PC-9 (cell line): Measurements from ENCODE around the gene PVALEF. TPM values are rescaled to one million over a fixed set of nuclear protein-coding genes. Genes with fewer than 3 reads are reported as not detected.

Source experiments
- BruUV-seq: library from RNA; stranded (reverse); fragments of 400-500 nt; replicated peaks from 2 replicates; lab custom pipeline; 2021; lab: Mats Ljungman, UMichigan
- CTCF ChIA-PET: fragments of 300-600 bp; sonication (Branson Sonifier 250); formaldehyde crosslinking; loops from one replicate; lab custom pipeline; 2022; ENCODE audit warnings: antibody characterized with exemption; lab: Charles Lee
- POLR2A ChIA-PET: fragments of 300-600 bp; sonication (Branson Sonifier 250); formaldehyde crosslinking; loops from one replicate; lab custom pipeline; 2022; ENCODE audit warnings: antibody characterized with exemption; ENCODE audit not compliant: unreplicated experiment; lab: Charles Lee
- DNase-seq, 2 experiments: peaks; one replicate each; pipeline versions ENCODE4 v3.0.0 to v3.0.0-alpha.2; 2015 to 2022; ENCODE audit warnings: mixed read lengths in 1 of 2
- H2AFZ ChIP-seq: fragments of 200-600 bp; sonication (generic); 2 replicates; pipeline ENCODE4 v1.8.1; 2017; ENCODE audit warnings: antibody characterized with exemption
- H3F3A ChIP-seq: fragments of 200-600 bp; sonication (generic); 2 replicates; pipeline ENCODE4 v1.8.1; 2017; ENCODE audit warnings: antibody characterized with exemption, mild to moderate bottlenecking, low read depth; ENCODE audit not compliant: insufficient read depth
- H3K27ac ChIP-seq: fragments of 200-600 bp; sonication (generic); 2 replicates; pipeline ENCODE4 v1.6.1; 2016; ENCODE audit warnings: mixed run types
- H3K27me3 ChIP-seq: fragments of 200-600 bp; sonication (generic); 2 replicates; pipeline ENCODE4 v1.6.1; 2016; ENCODE audit warnings: low read depth, mixed run types; ENCODE audit not compliant: insufficient read depth
- H3K36me3 ChIP-seq: fragments of 200-600 bp; sonication (generic); 2 replicates; pipeline ENCODE4 v1.6.1; 2016; ENCODE audit warnings: low read depth, mixed run types
- H3K4me1 ChIP-seq: fragments of 200-600 bp; sonication (generic); replicated peaks from 2 replicates; pipeline ENCODE4 v1.6.1; 2016; ENCODE audit warnings: mixed run types; ENCODE audit not compliant: insufficient read depth
- H3K4me2 ChIP-seq: fragments of 200-600 bp; sonication (generic); 2 replicates; pipeline ENCODE4 v1.6.1; 2017; ENCODE audit warnings: mixed run types
- H3K4me3 ChIP-seq: fragments of 200-600 bp; sonication (generic); 2 replicates; pipeline ENCODE4 v1.6.1; 2016; ENCODE audit warnings: mixed run types
- H3K79me2 ChIP-seq: fragments of 200-600 bp; sonication (generic); 2 replicates; pipeline ENCODE4 v1.6.1; 2017; ENCODE audit warnings: low read depth, mixed run types
- H3K9me2 ChIP-seq: fragments of 200-600 bp; sonication (generic); 2 replicates; pipeline ENCODE4 v1.8.1; 2017; ENCODE audit warnings: mild to moderate bottlenecking; ENCODE audit not compliant: insufficient read depth
- H3K9me3 ChIP-seq: fragments of 200-600 bp; sonication (generic); 2 replicates; pipeline ENCODE4 v1.8.1; 2016; ENCODE audit warnings: low read depth; ENCODE audit not compliant: insufficient read depth
- H4K20me1 ChIP-seq: fragments of 200-600 bp; sonication (generic); 2 replicates; pipeline ENCODE4 v1.8.1; 2017; ENCODE audit not compliant: insufficient read depth
- CTCF ChIP-seq: fragments of 200-600 bp; sonication (generic); conservative IDR thresholded peaks from 2 replicates; pipeline ENCODE4 v1.6.1; 2017; ENCODE audit warnings: mixed run types, antibody characterized with exemption, mild to moderate bottlenecking, moderate library complexity
- EZH2 ChIP-seq: fragments of 200-600 bp; sonication (generic); IDR thresholded peaks from 2 replicates; pipeline ENCODE4 v1.8.0; 2017; ENCODE audit warnings: antibody characterized with exemption, low read depth
- intact Hi-C: fragments of 100-400 bp; cut with micrococcal nuclease; formaldehyde crosslinking; loops from one replicate; pipeline ENCODE4 v1.10.0; 2022; ENCODE audit not compliant: unreplicated experiment
- total RNA-seq: library from RNA; stranded (reverse); gene quantifications from 2 replicates; pipeline ENCODE4 v1.2.3, GENCODE V29; 2021

The PVALEF gene
- total RNA-seq, 1 experiment from 2014 or later = not detected

DNA sequence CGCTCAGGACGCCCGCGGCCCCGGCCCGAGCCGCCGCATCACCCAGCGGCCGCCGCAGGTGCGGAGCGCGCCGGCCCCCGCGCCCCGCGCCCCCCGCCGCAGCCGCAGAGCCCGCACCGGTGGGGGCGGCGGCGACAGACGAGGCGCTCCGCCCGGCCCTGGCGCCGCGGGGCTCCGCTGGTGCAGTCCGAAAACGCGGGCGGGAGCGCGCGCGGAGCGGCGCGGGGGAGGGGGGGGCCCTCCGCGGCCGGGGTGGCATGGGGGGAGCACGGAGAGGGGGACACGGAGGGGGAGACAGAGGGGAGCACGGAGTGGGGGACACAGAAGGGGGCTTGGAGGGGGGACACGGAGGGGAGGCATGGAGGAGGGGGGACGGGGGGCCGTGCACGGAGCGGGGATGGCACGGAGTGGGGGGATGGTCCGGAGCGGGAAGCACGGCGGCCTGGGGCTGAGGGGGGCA lies 756 bp downstream of the PVALEF start, which contains the start of gene AATK:
TSS of gene AATK (minus strand) at position 189 of the 460 bp plus-strand sequence. CDS start 229 bp downstream, outside the sequence.
- Histone ChIP-seq H3K4me2 (no peak within 1 kb of the TSS), H4K20me1 (no peaks in the 10 kb centered on the region), H3K4me1 (no peaks in the 10 kb centered on the region), H3K9me3 (no peaks in the 10 kb centered on the region), H2AFZ (no peak within 1 kb of the TSS), H3K79me2 (no peaks in the 10 kb centered on the region), H3K27ac (no peak within 1 kb of the TSS), H3K27me3 (peaks cover 21% of the 10 kb centered on the region), H3K4me3 (no peak within 1 kb of the TSS), H3K36me3 (no peaks in the 10 kb centered on the region), H3K9me2 (no peaks in the 10 kb centered on the region), H3F3A (peaks cover 7% of the 10 kb centered on the region; the same call in 1 of the 2 replicates)
- intact Hi-C loops = no loop called here
- CTCF ChIA-PET = interaction anchor here (0.5 to 0.6 kb wide), 2 partner anchors 10 to 52 kb away, joined by 3 to 7 read pairs; no protein-coding TSS in a partner anchor
- BruUV-seq = no TSS peak
- no peak for DNase-seq
- POLR2A ChIA-PET = no interaction called here
- no peak for TF ChIP-seq EZH2
- TF ChIP-seq CTCF = no peak

- intact Hi-C loops = no loop called here
- TF ChIP-seq EZH2 (no peak), CTCF (no peak)
- H3K9me3 ChIP-seq = no peaks in the 10 kb centered on the region
- no peaks in the 10 kb centered on the region for H3K36me3 ChIP-seq
- H2AFZ ChIP-seq = no peak overlapping the region
- H3K4me1 ChIP-seq = no peaks in the 10 kb centered on the region
- H3K79me2 ChIP-seq = no peaks in the 10 kb centered on the region
- CTCF ChIA-PET = no interaction called here
- no peak overlapping the region for H3K4me3 ChIP-seq
- no peak overlapping the region for H3K27ac ChIP-seq
- peaks cover 15% of the 10 kb centered on the region for H3K27me3 ChIP-seq
- no peaks in the 10 kb centered on the region for H4K20me1 ChIP-seq
- H3K4me2 ChIP-seq = no peak overlapping the region
- peaks cover 7% of the 10 kb centered on the region; the same call in 1 of the 2 replicates for H3F3A ChIP-seq
- H3K9me2 ChIP-seq = no peaks in the 10 kb centered on the region
- BruUV-seq = no TSS peak
- no peak for DNase-seq
- POLR2A ChIA-PET = no interaction called here
Observed at GRCh38 chr17:81167194-81167524, 1.9 kb downstream of the PVALEF start.

- Histone ChIP-seq H4K20me1 (no peaks in the 10 kb centered on the region), H3K4me1 (no peaks in the 10 kb centered on the region), H3K27ac (no peak overlapping the region), H3K27me3 (peaks cover 13% of the 10 kb centered on the region), H3K9me2 (no peaks in the 10 kb centered on the region), H2AFZ (no peak overlapping the region), H3F3A (peaks cover 7% of the 10 kb centered on the region; the same call in 1 of the 2 replicates), H3K79me2 (no peaks in the 10 kb centered on the region), H3K9me3 (no peaks in the 10 kb centered on the region), H3K4me2 (no peak overlapping the region), H3K36me3 (no peaks in the 10 kb centered on the region), H3K4me3 (no peak overlapping the region)
- intact Hi-C loops = no loop called here
- ChIA-PET CTCF (no interaction called here), POLR2A (no interaction called here)
- BruUV-seq = no TSS peak
- no peak for DNase-seq
- no peak for TF ChIP-seq CTCF
- no peak for TF ChIP-seq EZH2
Observed at GRCh38 chr17:81167638-81168037, 2.3 kb downstream of the PVALEF start.
